ENCODE results near the gene NXNL1.

NXNL1 gene

DNA sequence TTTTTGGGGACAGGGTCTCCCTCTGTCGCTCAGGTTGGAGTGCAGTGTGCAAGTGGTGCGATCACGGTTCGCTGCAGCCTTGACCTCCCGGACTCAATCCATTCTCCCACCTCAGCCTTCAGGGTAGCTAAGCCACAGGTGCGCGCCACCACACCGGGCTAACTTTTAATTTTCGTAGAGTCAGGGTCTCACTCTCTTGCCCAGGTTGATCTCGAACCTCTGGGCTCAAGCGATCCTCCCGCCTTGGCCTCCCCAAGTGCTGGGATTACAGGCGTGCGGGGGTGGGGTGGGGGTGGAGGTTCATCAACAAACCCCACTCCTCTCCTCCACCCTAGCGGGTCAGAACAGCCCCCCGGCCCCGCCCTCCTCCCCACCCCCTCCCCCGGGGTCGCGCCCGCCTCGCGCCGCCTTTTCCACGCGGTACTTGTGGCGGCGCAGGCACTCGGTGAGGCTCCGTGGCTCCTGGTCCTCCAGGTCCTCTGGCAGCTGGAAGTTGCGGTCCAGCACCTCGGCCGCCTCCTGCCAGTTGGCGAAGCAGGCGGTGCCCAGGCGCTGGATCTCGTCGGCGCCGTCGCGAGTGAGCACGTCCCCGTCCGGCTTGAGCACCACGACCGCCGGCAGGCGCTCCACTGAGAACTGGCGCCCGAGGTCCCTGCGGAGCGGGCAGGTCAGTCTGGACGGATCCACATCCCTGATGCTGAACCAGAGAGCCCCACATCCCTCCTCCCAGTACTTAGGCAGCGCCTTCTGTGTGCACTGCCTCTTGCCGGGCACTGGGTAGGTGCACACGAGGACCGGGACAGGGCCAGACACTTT, 5.2 kb downstream of the NXNL1 start:
- DNase-seq (ENCODE audit: low read depth), result no peak

DNA sequence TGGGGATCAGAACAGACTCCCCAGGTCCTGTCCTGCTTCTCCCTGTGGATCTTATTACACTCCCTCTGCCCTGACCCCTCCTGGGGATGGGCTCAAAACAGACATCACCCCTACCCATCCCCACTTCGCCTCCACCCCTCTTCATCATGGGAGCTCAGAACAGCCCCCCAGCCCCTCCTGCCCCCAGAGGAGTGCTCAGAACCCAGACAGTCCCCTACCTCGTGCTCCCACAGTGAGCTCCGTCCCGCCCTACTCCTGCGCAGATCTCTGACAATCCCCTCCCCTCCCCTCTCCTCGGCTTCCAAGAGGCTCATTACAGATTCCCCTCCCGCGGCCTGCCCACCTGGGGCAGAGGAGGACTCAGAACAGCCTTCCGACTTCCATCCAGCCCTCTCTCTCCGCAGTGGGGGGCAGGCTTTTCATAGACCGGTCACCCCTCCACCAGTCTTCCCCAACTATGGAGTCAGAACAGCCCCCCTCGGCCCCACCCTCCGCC, 6.1 kb downstream of the NXNL1 start:
- no peak for DNase-seq (ENCODE audit: low read depth)

DNA sequence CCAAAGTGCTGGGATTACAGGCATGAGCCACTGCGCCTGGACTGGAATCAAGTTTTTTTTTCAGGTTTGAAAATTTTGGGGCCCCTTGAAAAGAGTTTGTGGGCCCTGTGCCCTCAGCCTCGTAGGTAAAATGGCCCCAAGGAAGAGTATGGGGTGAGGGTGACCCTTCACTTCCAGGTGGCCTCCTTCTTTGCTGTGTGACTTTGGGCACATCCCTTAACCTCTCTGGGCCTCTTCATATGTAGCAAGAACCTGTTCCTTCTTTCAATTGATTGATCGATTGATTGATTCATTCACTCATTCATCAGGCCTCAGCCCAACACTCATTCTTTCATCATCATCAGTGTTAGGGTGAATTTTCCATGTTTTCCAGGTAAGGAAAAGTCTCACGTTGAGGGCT, 8.9 kb downstream of the NXNL1 start:
- DNase-seq (ENCODE audit: low read depth), result no peak

GRCh38 chr19:17450264-17451075, 10.3 kb downstream of the NXNL1 start:
- DNase-seq (ENCODE audit: low read depth), result no peak

DNA sequence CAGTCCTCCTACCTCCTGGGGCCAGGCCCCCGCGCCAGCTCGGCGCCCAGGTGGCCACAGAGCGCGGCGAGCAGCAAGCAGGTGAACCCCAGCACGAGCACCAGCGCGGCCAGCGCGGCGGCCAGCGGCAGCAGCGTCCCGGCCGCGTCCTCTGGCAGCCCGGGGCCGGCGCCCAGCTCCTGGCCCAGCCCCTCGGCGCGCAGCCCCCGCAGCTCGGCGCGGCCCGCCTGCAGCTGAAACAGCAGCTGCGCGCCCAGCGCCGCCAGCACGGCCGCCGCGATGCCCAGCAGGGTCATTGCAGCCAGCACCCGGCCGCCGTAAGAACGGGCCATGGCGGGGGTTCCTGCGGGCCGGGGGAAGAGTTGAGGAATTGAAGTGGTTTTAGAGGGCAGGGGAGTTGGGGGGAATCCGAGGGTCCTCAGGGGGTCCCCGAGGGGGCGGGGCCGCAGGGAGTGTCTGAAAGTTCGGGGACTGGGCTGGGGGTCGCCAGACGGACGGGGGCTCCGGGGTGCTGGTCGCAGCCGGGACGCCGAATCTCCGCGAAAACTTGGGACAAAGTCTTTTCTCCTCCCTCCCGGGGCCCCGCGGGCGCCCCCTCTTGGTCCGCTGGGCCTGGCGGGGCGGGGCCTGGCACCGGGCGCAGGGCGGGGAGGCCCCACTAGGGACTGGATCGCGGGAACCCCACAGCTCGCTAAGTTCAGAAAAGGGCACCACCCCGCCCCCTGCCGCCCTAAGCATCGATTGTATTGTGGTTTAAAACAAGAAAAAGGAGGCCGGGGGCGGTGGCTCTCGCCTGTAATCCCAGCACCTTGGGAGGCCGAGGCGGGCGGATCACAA, 12.4 kb downstream of the NXNL1 start, which contains the start of gene TMEM221:
TSS of gene TMEM221 (minus strand) at position 538 of the 837 bp plus-strand sequence. CDS start at position 332, 206 bp downstream.
- no peak for DNase-seq (ENCODE audit: low read depth)

- DNase-seq (ENCODE audit: low read depth), result no peak
Measured at GRCh38 chr19:17447704-17448130, 13.0 kb downstream of the NXNL1 start.

DNA sequence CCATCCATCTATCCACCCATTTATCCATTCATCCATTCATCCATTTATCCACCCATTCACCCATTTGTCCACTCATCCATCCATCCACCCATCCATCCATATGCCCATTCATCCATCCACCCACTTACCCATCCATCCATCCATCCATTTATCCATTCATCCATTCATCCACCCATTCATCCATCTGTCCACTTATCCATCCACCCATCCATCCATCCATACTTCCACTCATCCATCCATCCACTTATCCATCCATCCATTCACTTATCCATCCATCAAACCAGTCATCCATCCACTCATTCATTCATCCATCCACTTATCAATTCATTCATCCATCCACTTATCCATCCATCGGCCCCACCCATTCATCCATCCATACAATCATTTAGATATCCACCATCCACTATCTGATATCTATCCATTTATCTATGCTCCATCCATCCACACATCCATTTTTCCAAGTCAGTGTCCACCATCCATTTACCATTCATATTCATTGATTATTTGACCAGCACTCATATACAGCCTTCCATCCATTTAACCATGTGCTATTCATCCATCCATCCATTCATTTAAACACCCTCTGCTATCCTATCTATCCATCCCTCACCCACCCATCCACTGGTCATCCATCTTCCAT, 15.1 kb downstream of the NXNL1 start:
- no peak for DNase-seq (ENCODE audit: low read depth)

DNA sequence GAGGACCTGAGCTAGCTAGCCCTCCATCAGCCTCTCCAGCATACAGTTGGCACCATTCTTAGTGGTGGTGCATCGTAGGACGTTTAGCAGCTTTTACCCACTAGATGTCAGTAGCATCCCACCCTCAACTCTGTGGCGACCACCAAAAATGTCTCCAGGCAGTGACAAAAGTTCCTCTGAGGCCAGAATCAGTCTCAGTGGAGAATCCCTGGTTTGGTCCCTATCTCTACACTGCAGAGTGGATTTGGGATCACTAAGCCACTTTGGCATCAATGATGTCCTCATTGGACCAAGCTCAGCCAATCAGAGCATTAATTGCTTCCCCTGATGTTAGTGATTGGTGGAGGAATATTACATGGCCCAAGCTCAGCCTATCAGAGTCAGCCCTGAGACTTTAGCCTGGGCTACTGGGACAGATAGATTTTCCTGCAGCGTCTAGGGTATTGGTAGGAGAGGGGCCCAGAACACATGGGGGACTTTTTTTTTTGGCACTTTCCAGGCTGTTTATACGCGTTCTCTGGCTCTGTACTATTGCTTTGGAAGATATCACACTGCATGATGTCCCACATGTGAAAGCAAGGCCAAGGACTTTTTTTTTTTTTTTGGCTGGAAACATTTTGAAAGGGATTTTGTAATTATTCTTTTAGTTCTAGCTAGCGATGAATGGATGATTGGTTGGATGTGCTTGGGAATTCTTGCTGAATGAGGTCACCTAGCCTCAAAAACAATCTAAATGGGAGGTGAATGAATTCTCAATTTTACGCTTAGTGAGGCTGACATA, 19.3 kb downstream of the NXNL1 start:
- DNase-seq (ENCODE audit: low read depth), result no peak

- no peak for DNase-seq (ENCODE audit: low read depth)
Measured at GRCh38 chr19:17436874-17437267, 23.9 kb downstream of the NXNL1 start.

GRCh38 chr19:17436094-17436873, 24.4 kb downstream of the NXNL1 start:
- DNase-seq (ENCODE audit: low read depth), result no peak

DNA sequence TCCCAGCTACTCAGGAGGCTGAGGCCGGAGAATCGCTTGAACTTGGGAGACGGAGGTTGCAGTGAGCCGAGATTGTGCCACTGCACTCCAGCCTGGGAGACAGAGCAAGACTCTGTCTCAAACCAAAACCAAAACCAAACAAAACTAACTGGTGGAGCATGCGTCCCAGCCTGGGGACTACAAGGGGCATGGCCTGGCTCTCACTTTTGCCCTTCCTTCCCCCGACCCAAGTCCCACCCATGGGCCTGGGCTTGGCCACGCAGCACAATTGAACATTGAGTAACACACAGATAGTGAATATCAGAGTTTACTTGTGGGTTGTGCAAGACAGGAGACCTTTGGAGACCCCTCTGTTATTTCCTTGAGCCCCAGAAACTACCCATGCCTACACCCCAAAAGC, 25.5 kb downstream of the NXNL1 start:
- DNase-seq (ENCODE audit: low read depth), result no peak

GRCh38 chr19:17431417-17431816, 29.3 kb downstream of the NXNL1 start:
- DNase-seq (ENCODE audit: low read depth), result no peak

DNA sequence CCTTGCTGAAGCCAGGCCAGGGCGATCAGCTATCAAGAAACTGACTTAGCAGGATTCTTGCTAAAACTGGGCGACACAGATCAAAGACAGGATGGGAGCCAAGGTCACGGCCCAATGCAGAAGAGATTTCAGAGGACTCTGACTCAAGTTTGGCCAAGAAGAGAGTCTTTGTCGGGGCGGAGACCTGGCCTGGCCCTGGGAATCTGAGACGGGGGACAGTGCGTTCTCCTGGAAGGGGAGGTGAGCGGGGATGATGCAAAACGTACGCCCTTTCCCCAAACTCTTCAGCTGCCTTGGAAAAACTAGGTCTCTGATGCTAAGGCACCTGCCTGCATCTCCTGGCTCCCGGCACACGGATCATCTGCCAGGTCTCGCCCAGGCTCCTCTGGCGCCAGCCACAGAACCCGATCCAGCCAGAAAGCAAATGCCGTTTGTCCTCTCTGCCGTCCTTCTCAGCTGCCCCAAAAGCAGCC, 31.0 kb downstream of the NXNL1 start:
- no peak for DNase-seq (ENCODE audit: low read depth)

DNA sequence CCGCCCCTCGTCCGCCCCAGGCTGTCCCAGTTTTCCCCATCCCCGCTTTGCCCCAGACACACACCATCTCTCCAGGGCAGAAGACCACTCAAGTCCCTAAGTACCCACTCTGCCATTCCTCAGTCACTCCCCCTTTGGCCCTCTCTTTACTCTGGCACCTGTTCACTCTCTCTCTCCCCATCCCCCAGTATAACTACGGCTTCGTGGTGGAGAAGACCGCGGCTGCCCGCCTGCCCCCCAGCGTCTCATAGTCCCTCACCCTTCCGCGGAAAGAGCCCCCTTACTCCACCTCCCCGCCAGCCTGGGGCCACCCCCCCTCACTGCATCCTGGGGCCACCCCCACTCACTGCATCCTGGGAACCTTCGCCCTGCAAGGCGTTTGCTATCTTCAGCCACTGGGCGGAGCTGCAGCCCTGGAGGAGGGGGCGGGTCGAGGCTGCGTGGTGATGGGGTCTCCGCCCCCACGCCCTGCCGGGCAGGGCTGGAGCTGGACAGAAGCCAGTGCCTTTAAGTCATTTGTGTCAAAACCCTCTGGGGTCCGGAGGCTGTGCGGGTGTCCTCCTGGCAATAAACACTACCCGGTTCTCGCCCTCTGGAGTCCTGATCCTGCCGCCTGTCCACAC, 35.9 kb downstream of the NXNL1 start:
- no peak for DNase-seq (ENCODE audit: low read depth)

GRCh38 chr19:17423429-17424208, 37.1 kb downstream of the NXNL1 start:
- DNase-seq (ENCODE audit: low read depth), result no peak

DNA sequence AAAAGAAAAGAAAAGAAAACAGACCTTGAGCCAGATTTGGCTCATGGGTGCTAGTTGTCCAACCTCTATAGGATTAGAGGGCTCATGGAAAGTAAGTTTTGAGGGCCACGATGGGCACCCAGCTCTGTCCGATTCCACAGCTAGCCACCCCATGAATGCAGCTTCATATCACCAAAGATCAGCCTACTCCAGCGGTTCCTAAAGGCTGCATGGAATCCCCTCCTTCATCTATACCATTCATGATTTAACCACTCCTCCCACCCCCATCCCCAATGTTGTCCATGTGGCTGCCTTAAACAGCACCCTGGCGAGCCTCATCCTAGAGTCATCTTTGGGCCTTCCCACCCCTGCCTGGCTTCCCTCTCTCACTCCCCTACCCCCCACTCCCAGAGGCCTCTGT, 38.8 kb downstream of the NXNL1 start:
- DNase-seq (ENCODE audit: low read depth), result no peak

DNA sequence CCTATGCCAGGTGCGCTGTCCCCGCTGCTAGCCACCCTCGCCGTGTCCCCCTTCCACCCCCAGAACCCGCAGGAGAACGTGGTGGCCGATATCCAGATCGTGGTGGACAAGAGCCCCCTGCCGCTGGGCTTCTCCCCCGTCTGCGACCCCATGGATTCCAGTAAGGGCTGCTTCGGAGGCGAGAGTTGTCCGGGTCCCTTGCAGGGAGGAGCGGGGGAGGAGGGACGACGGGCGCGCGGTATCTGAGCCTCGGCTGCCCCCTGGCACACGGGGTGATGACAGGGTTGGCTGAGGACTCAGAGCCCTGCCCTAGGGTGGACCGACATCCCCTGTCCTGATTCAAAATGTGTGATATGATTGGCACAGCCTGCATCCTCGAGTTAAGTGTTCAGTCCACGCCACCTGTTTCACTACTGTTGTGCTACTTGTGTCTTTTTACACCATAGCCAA, 40.2 kb downstream of the NXNL1 start:
- no peak for DNase-seq (ENCODE audit: low read depth)
